SK-N-SH (cell line): ENCODE data around the gene CDKL5. TPM values are rescaled to one million over a fixed set of nuclear protein-coding genes. Genes with fewer than 3 reads are reported as not detected.

Experiments used
- CTCF ChIA-PET: fragments of 300-600, 350-600 bp; formaldehyde crosslinking; extraction: SDS; loops from one replicate; lab custom pipeline; 2021; lab: Yijun Ruan, JAX
- POLR2A ChIA-PET: fragments of 350-600 bp; sonication (Branson Sonifier 250); formaldehyde crosslinking; extraction: SDS; loops from one replicate; lab custom pipeline; 2020; ENCODE audit warnings: antibody characterized with exemption, inconsistent platforms; lab: Yijun Ruan, JAX
- DNase-seq: peaks from one replicate; pipeline ENCODE4 v3.0.0; 2012
- H2AFZ ChIP-seq: fragments of 200-600 bp; sonication (generic); 2 replicates; pipeline ENCODE4 v1.8.1; 2016; ENCODE audit warnings: antibody characterized with exemption, mild to moderate bottlenecking, low read depth
- H3F3A ChIP-seq: fragments of 200-600 bp; sonication (generic); replicated peaks from 2 replicates; pipeline ENCODE3; 2016; ENCODE audit warnings: antibody characterized with exemption, mild to moderate bottlenecking; ENCODE audit not compliant: insufficient read depth
- H3K27ac ChIP-seq, 2 experiments: fragments of 200-500 bp in 1 of 2; fragments of 200-600 bp in 1 of 2; sonication (Bioruptor generic) in 1 of 2; sonication (generic), shearing (Covaris generic) in 1 of 2; 2 replicates each; pipeline versions ENCODE4 v1.5.1 to v1.6.1; 2014 to 2016; ENCODE audit warnings: low read depth in 2 of 2, inconsistent platforms in 1 of 2, low read length in 1 of 2, mild to moderate bottlenecking in 1 of 2, mixed read lengths in 1 of 2
- H3K27me3 ChIP-seq: fragments of 200-600 bp; sonication (generic), shearing (Covaris generic); 2 replicates; pipeline ENCODE4 v1.6.1; 2016; ENCODE audit warnings: mixed run types; ENCODE audit not compliant: insufficient read depth
- H3K36me3 ChIP-seq, 2 experiments: fragments of 200-500 bp in 1 of 2; fragments of 200-600 bp in 1 of 2; sonication (Bioruptor generic) in 1 of 2; sonication (generic) in 1 of 2; replicated peaks in 1 of 2; 2 replicates each; pipeline versions ENCODE3 to v1.5.1; 2014 to 2016; ENCODE audit warnings: low read length in 1 of 2, mild to moderate bottlenecking in 1 of 2; ENCODE audit not compliant: insufficient read depth in 2 of 2, control insufficient read depth in 1 of 2
- H3K4me1 ChIP-seq, 2 experiments: fragments of 200-500 bp in 1 of 2; fragments of 200-600 bp in 1 of 2; sonication (Bioruptor generic) in 1 of 2; sonication (generic), shearing (Covaris generic) in 1 of 2; 2 replicates each; pipeline versions ENCODE4 v1.5.1 to v1.6.1; 2014 to 2016; ENCODE audit warnings: low read depth in 1 of 2, low read length in 1 of 2, mixed run types in 1 of 2; ENCODE audit not compliant: insufficient read depth in 2 of 2, control insufficient read depth in 1 of 2
- H3K4me2 ChIP-seq: fragments of 200-600 bp; sonication (generic), shearing (Covaris generic); 2 replicates; pipeline ENCODE4 v1.6.1; 2017; ENCODE audit warnings: mixed run types
- H3K4me3 ChIP-seq, 2 experiments: fragments of 200-500 bp in 1 of 2; fragments of 200-600 bp in 1 of 2; sonication (Bioruptor generic) in 1 of 2; sonication (generic), shearing (Covaris generic) in 1 of 2; 2 replicates each; pipeline versions ENCODE4 v1.5.1 to v1.8.1; 2014 to 2016; ENCODE audit warnings: low read depth in 2 of 2, inconsistent platforms in 1 of 2, low read length in 1 of 2, mild to moderate bottlenecking in 1 of 2, mixed read lengths in 1 of 2, moderate library complexity in 1 of 2
- H3K79me2 ChIP-seq: fragments of 200-600 bp; sonication (generic); 2 replicates; pipeline ENCODE4 v1.8.1; 2017; ENCODE audit warnings: mild to moderate bottlenecking; ENCODE audit not compliant: insufficient read depth
- H3K9ac ChIP-seq: fragments of 200-600 bp; sonication (generic); 2 replicates; pipeline ENCODE4 v1.6.1; 2017; ENCODE audit warnings: mixed run types
- H3K9me2 ChIP-seq: fragments of 200-600 bp; sonication (generic); 2 replicates; pipeline ENCODE4 v1.6.1; 2017; ENCODE audit warnings: mixed run types
- H3K9me3 ChIP-seq: fragments of 200-600 bp; sonication (generic); 2 replicates; pipeline ENCODE4 v1.6.1; 2017; ENCODE audit warnings: mixed run types, mild to moderate bottlenecking, moderate library complexity
- H4K20me1 ChIP-seq: fragments of 200-600 bp; sonication (generic); 2 replicates; pipeline ENCODE4 v1.6.1; 2017; ENCODE audit warnings: mild to moderate bottlenecking, mixed run types; ENCODE audit not compliant: insufficient read depth
- CHD2 ChIP-seq: fragments of 150-350 bp; IDR thresholded peaks from 2 replicates; pipeline ENCODE4 v1.6.1; 2018; ENCODE audit warnings: low read length; ENCODE audit not compliant: partially characterized antibody
- EP300 ChIP-seq, 2 experiments: IDR thresholded peaks; 2 replicates each; pipeline versions ENCODE4 v1.4.0 to v1.6.1; 2012; ENCODE audit warnings: borderline replicate concordance in 1 of 2, low read depth in 1 of 2, low read length in 1 of 2
- FOXM1 ChIP-seq: IDR thresholded peaks from 2 replicates; pipeline ENCODE4 v1.4.0; 2012; ENCODE audit warnings: low read depth, mild to moderate bottlenecking
- NFIC ChIP-seq: IDR thresholded peaks from 2 replicates; pipeline ENCODE4 v1.4.0; 2012; ENCODE audit warnings: borderline replicate concordance
- POLR2AphosphoS5 ChIP-seq: IDR thresholded peaks from 2 replicates; pipeline ENCODE4 v1.6.1; 2012; ENCODE audit warnings: low read depth, low read length
- RAD21 ChIP-seq: IDR thresholded peaks from 2 replicates; pipeline ENCODE4 v1.6.1; 2012; ENCODE audit warnings: mild to moderate bottlenecking, low read length
- RFX5 ChIP-seq: IDR thresholded peaks from 2 replicates; pipeline ENCODE4 v1.6.1; 2012; ENCODE audit warnings: mild to moderate bottlenecking, improper control_type of control experiment, low read length
- SIN3A ChIP-seq: IDR thresholded peaks from 2 replicates; pipeline ENCODE4 v1.6.1; 2012; ENCODE audit warnings: low read depth, mild to moderate bottlenecking, low read length, moderate library complexity, borderline replicate concordance
- SMC3 ChIP-seq: IDR thresholded peaks from 2 replicates; pipeline ENCODE4 v1.6.1; 2012; ENCODE audit warnings: low read depth, low read length, improper control_type of control experiment
- TAF1 ChIP-seq: IDR thresholded peaks from 2 replicates; pipeline ENCODE4 v1.6.1; 2012; ENCODE audit warnings: low read depth, mild to moderate bottlenecking, low read length, moderate library complexity, borderline replicate concordance
- TCF12 ChIP-seq: IDR thresholded peaks from 2 replicates; pipeline ENCODE4 v1.4.0; 2012
- WGBS: methylation state at CpG from one replicate; pipeline ENCODE4 v1.1.6; 2017; ENCODE audit warnings: low lambda C conversion rate; 5-methylcytosine and 5-hydroxymethylcytosine counted together
- polyA plus RNA-seq, 3 experiments: library from polyadenylated mRNA; depleted of rRNA; stranded (reverse); fragments of >200 nt; gene quantifications; 2 replicates each; pipeline ENCODE4 v1.2.3, GENCODE V29; 2012
- TF ChIP-seq, protein P1 (sequence below): fragments of 200-600 bp; sonication (generic); IDR thresholded peaks from 2 replicates; pipeline ENCODE4 v1.6.1; 2017; ENCODE audit warnings: antibody characterized with exemption, mild to moderate bottlenecking, moderate library complexity
- TF ChIP-seq, protein P2 (sequence below): fragments of 150-350 bp; IDR thresholded peaks from 2 replicates; pipeline ENCODE4 v1.6.1; 2016; ENCODE audit warnings: mild to moderate bottlenecking, low read depth, low read length
- TF ChIP-seq, protein P3 (sequence below): IDR thresholded peaks from 2 replicates; pipeline ENCODE4 v1.4.0; 2012; ENCODE audit warnings: low read depth
- TF ChIP-seq, protein P4 (sequence below): IDR thresholded peaks from 2 replicates; pipeline ENCODE4 v1.4.0; 2012; ENCODE audit warnings: low read depth, borderline replicate concordance

Gene CDKL5
- polyA plus RNA-seq, 1 of the 3 experiments (the other 2 are of a cell fraction) = 1.3 TPM

DNA sequence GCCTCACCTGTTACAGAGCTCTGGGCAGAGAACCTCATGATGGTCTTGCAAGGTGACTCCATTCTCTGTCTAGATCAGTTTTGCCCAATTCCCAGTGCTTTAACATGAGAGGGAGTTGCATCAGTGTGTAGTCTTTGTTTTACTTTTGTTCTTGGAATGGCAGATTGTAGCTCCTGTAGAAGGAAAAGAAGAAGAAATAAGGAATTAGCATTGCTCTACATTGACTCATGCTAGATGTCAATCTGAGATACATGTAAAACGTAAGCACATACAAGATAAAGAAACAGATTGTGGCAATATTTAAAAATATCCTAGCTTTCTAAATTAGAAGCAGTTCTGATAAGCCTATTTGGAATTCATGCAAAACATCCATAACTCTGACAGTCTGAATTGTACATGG is 266.0 kb downstream of the CDKL5 start:
- no peaks in the 10 kb centered on the region for H3K9me3 ChIP-seq
- ChIA-PET CTCF (no interaction called here), POLR2A (interaction anchor here (0.9 kb wide), 1 partner anchor 95 kb away, joined by 4 read pairs; no protein-coding TSS in a partner anchor)
- no peak overlapping the region for H3K4me2 ChIP-seq
- H3F3A ChIP-seq = no peaks in the 10 kb centered on the region
- no peak for DNase-seq
- peak overlapping the region in 1 of 2 experiments; percentile 77; a peak in 2 of 4 replicates for H3K27ac ChIP-seq
- 0% methylated on average over 1 of the region's 1 CpG for WGBS
- H4K20me1 ChIP-seq = no peaks in the 10 kb centered on the region
- no peak overlapping the region for H3K4me3 ChIP-seq
- no peaks in the 10 kb centered on the region for H3K36me3 ChIP-seq
- H3K9ac ChIP-seq = no peak overlapping the region
- no peaks in the 10 kb centered on the region for H3K9me2 ChIP-seq
- H2AFZ ChIP-seq = no peak overlapping the region
- peaks cover 0 to 10% of the 10 kb centered on the region in 2 experiments; a peak in 2 of 4 replicates for H3K4me1 ChIP-seq
- H3K79me2 ChIP-seq = no peaks in the 10 kb centered on the region
- TF ChIP-seq RFX5 = no peak
- no peak for TF ChIP-seq SIN3A
- TF ChIP-seq, protein P1, sequence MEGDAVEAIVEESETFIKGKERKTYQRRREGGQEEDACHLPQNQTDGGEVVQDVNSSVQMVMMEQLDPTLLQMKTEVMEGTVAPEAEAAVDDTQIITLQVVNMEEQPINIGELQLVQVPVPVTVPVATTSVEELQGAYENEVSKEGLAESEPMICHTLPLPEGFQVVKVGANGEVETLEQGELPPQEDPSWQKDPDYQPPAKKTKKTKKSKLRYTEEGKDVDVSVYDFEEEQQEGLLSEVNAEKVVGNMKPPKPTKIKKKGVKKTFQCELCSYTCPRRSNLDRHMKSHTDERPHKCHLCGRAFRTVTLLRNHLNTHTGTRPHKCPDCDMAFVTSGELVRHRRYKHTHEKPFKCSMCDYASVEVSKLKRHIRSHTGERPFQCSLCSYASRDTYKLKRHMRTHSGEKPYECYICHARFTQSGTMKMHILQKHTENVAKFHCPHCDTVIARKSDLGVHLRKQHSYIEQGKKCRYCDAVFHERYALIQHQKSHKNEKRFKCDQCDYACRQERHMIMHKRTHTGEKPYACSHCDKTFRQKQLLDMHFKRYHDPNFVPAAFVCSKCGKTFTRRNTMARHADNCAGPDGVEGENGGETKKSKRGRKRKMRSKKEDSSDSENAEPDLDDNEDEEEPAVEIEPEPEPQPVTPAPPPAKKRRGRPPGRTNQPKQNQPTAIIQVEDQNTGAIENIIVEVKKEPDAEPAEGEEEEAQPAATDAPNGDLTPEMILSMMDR = no peak
- TF ChIP-seq TAF1 = no peak
- TF ChIP-seq CHD2 = no peak
- TF ChIP-seq FOXM1 = no peak
- TF ChIP-seq, protein P2, sequence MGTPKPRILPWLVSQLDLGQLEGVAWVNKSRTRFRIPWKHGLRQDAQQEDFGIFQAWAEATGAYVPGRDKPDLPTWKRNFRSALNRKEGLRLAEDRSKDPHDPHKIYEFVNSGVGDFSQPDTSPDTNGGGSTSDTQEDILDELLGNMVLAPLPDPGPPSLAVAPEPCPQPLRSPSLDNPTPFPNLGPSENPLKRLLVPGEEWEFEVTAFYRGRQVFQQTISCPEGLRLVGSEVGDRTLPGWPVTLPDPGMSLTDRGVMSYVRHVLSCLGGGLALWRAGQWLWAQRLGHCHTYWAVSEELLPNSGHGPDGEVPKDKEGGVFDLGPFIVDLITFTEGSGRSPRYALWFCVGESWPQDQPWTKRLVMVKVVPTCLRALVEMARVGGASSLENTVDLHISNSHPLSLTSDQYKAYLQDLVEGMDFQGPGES = no peak
- TF ChIP-seq TCF12 = no peak
- no peak for TF ChIP-seq EP300 (IDR thresholded peaks at IDR 0.05; ENCODE audit: borderline replicate concordance in 1 of 2, low read depth in 1 of 2, low read length in 1 of 2)
- no peak for TF ChIP-seq RAD21
- no peak for TF ChIP-seq SMC3
- TF ChIP-seq, protein P3, sequence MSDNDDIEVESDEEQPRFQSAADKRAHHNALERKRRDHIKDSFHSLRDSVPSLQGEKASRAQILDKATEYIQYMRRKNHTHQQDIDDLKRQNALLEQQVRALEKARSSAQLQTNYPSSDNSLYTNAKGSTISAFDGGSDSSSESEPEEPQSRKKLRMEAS = no peak
- TF ChIP-seq, protein P4, sequence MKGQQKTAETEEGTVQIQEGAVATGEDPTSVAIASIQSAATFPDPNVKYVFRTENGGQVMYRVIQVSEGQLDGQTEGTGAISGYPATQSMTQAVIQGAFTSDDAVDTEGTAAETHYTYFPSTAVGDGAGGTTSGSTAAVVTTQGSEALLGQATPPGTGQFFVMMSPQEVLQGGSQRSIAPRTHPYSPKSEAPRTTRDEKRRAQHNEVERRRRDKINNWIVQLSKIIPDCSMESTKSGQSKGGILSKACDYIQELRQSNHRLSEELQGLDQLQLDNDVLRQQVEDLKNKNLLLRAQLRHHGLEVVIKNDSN = no peak
- no peaks in the 10 kb centered on the region for H3K27me3 ChIP-seq

DNA sequence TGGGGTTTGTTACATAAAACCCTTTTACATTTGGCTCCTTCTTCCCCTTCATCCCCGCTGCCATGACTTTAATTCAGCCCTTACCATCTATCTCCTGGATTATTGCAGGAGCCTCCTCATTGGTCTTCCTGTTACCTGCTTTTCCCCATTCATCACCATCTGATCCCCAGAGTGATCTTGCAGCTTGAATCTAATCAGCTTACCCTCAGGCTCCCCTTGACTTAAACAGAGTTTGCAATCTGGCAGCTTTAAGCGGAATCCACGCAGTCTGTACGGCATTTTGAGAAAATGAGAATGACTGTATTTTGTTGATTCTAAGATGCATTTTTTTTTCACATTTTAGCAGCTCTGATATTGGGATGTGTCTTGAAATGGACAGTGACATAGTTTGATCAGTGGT is 267.1 kb downstream of the CDKL5 start:
- no peak overlapping the region for H3K4me3 ChIP-seq
- 52% methylated on average over 4 of the region's 4 CpGs for WGBS
- no peak overlapping the region for H3K9ac ChIP-seq
- no peaks in the 10 kb centered on the region for H3K9me3 ChIP-seq
- no peaks in the 10 kb centered on the region for H3K79me2 ChIP-seq
- H3K4me1 ChIP-seq = peaks cover 0 to 10% of the 10 kb centered on the region in 2 experiments; a peak in 2 of 4 replicates
- no peaks in the 10 kb centered on the region for H4K20me1 ChIP-seq
- TF ChIP-seq POLR2AphosphoS5 = no peak
- no peak for TF ChIP-seq NFIC
- TF ChIP-seq, protein P2 = no peak
- no peaks in the 10 kb centered on the region for H3F3A ChIP-seq
- H3K9me2 ChIP-seq = no peaks in the 10 kb centered on the region
- ChIA-PET CTCF (interaction anchor here (0.9 to 1.2 kb wide), 2 partner anchors 13 kb away, joined by 3 to 5 read pairs; no protein-coding TSS in a partner anchor), POLR2A (no interaction called here)
- H3K27me3 ChIP-seq = no peaks in the 10 kb centered on the region
- peak overlapping the region in 1 of 2 experiments; percentile 77; a peak in 2 of 4 replicates for H3K27ac ChIP-seq
- DNase-seq = no peak
- H3K4me2 ChIP-seq = no peak overlapping the region
- no peak overlapping the region for H2AFZ ChIP-seq
- no peaks in the 10 kb centered on the region for H3K36me3 ChIP-seq
